ENCODE results near the gene TRIM73.
A peak's percentile ranks its signal among the peaks of the same experiment; 100 is the strongest.
"Not testable (repeated sequence)": the region's sequence is repeated elsewhere in the genome, so short reads cannot be mapped to it uniquely, and the experiment has no call there.

The TRIM73 gene

GRCh38 chr7:75409880-75410822 is 14.7 kb downstream of the TRIM73 start:
- CTCF ChIA-PET; DNase-seq (ENCODE audit: low read depth, low spot score); POLR2A ChIA-PET: not testable (repeated sequence)
- H3K4me3 ChIP-seq (ENCODE audit: low read depth, low read length) = peak overlapping the region; percentile 38; the same call in 1 of the 2 replicates

DNA sequence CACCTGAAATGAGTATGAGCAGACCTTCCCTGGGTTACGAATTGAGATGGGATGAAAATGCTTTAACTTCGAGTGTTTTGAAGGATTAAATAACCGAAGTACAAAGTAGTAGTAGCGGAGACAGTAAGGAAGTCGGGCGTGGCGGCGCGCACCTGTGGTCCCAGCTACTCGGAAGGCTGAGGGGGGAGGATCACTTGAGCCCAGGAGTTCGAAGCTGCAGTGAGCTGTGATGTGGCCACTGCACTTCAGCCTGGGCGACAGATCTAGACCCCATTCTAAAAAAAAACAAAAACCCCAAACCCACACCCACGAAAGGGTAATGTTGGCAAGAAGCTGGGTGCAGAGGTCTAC is 15.4 kb downstream of the TRIM73 start:
- DNase-seq (ENCODE audit: low read depth, low spot score); CTCF ChIA-PET; POLR2A ChIA-PET; H3K4me3 ChIP-seq (ENCODE audit: low read depth, low read length): not testable (repeated sequence)

DNA sequence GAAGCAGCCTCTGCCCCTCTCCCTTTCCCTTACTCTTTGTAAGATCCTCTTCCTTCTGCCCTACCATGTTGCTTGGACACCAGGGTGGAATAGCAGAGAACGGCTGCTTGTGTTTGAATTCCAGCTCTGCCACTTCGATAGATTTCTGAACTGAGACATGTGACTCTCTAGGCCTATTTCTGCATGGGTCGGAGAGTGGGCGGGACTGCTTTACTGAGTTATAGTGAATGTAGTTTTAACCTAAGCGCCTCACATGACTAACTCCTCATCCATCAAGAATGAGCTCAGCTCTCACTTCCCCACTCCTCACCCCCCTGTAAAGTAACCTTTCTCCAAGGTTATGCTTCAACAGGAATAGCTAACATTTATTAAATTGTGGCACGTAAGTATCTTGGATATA is 18.8 kb downstream of the TRIM73 start:
- POLR2A ChIA-PET; CTCF ChIA-PET; DNase-seq (ENCODE audit: low read depth, low spot score); H3K4me3 ChIP-seq (ENCODE audit: low read depth, low read length): not testable (repeated sequence)

DNA sequence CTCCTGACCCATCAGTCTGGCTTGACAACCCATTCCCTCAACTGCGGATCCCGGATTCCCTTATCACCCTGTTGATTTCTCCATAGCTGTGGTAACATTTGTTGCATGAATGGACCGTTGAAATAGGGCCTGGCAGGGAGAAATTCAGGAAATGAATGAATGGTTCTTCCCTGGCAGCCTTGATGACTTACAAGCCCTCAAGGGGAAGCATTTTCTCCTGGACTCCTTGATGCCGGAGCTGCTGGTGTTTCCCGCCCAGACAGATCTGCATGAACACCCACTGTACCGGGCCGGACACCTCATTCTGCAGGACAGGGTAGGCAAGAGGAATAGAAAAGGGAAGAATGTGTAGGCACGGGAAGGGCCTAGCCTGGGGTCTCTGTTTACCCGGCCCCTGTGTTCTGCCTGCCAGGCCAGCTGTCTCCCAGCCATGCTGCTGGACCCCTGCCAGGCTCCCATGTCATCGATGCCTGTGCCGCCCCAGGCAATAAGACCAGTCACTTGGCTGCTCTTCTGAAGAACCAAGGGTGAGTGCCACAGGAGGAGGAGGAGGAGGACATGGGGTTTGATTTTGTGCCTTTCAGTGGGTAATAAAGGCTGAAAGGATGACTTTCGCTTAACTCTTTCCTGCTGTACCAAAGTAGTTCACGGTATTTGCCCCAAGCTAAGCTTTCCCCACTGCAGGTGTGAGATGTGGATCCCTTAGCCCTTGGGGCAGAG is 19.4 kb downstream of the TRIM73 start:
- DNase-seq (ENCODE audit: low read depth, low spot score); H3K4me3 ChIP-seq (ENCODE audit: low read depth, low read length); POLR2A ChIA-PET; CTCF ChIA-PET: not testable (repeated sequence)

- H3K4me3 ChIP-seq (ENCODE audit: low read depth, low read length); CTCF ChIA-PET; DNase-seq (ENCODE audit: low read depth, low spot score); POLR2A ChIA-PET: not testable (repeated sequence)
These were observed 20.0 kb downstream of the TRIM73 start for GRCh38 chr7:75415428-75415817.

- H3K4me3 ChIP-seq (ENCODE audit: low read depth, low read length); POLR2A ChIA-PET; CTCF ChIA-PET; DNase-seq (ENCODE audit: low read depth, low spot score): not testable (repeated sequence)
These were observed 20.5 kb downstream of the TRIM73 start for GRCh38 chr7:75415829-75416373.

DNA sequence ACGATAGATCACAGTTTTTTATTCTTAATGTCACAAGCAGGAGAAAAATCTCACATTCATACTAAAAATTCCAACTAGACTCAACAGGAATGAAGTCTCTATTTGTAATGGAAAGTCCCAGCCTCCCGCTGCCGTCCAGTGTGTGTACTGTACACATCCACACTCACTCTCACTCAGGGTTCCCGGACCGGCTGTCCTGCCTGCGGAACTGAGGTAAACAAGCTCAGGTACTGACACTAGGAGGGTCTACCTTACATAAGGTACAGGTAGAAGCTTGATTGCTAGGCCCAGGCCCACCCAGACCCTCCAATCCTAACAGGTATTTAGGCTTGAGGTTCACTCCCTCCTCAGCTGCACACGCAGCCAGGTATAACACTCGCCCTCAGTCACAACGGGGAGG is 21.4 kb downstream of the TRIM73 start:
- CTCF ChIA-PET; DNase-seq (ENCODE audit: low read depth, low spot score); POLR2A ChIA-PET; H3K4me3 ChIP-seq (ENCODE audit: low read depth, low read length): not testable (repeated sequence)

DNA sequence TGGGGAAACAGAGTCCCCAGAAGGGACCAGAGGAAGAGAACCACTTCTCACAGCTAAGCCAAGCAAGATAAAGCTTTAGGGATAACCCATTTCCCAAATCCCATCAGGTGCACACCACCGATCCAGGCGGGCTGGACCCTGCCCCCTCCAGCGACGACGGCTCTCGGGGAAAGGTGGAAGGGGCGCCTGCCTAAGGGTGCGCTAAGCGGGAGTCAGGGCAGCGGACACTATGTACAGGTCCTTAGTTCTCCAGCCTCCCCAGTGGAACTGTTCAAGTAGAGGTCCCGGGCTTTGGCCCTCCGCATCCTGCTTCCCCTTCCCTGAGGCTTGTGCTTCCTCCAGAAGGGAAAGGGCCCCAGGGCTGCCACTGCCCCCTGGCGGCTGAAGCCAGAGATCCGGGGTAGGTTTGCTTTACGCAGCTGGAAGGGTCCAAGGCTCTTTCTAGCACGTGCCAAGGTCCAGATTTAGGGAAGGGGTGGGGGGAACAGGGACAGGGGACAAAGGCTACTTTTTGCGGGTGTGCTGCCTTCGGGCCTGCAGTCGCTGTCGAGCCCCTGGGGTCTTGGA is 22.9 kb downstream of the TRIM73 start:
- CTCF ChIA-PET; H3K4me3 ChIP-seq (ENCODE audit: low read depth, low read length); POLR2A ChIA-PET; DNase-seq (ENCODE audit: low read depth, low spot score): not testable (repeated sequence)

DNA sequence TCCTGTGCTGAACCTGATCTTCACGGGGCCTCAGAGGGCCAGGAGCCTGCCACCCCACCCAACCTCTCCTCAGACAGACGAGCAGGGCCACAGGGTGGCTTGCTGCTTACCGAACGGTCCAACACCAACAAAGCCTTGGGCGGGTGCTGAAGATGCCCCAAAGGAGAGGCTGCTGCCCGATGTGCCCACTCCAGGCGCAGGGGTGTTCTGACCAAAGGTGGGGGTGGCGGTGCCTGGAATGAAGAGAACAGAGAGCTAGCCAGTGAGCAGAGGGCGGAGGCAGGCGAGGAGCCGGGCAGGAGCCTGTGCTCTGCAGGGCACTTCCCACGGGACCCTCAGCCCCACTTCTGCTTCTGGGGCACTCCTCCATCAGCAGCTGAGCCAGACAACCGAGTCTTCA is 23.8 kb downstream of the TRIM73 start:
- H3K4me3 ChIP-seq (ENCODE audit: low read depth, low read length); DNase-seq (ENCODE audit: low read depth, low spot score); POLR2A ChIA-PET; CTCF ChIA-PET: not testable (repeated sequence)

- H3K4me3 ChIP-seq (ENCODE audit: low read depth, low read length); DNase-seq (ENCODE audit: low read depth, low spot score); CTCF ChIA-PET; POLR2A ChIA-PET: not testable (repeated sequence)
These were observed 24.3 kb downstream of the TRIM73 start for GRCh38 chr7:75419693-75420092.

DNA sequence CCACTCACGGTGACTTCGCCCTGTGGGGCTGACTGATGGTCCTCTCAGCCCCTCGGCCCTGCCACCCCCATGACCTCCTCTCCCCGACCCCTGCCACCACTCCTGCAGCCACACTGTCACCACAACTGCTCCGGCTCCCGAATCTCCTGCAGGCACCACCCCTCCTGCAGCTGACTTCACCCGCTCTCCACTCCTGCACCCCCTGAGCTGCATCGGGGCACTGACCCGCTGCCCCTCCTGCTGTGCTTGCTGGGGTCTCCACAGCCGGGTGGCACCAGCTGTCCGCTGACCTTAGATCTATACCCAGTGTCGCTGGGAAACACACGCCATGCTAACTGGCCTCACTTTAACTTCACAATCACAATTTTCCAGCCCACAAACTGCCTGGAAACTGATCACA is 24.7 kb downstream of the TRIM73 start:
- POLR2A ChIA-PET; CTCF ChIA-PET; DNase-seq (ENCODE audit: low read depth, low spot score); H3K4me3 ChIP-seq (ENCODE audit: low read depth, low read length): not testable (repeated sequence)

GRCh38 chr7:75421798-75422710 is 26.6 kb downstream of the TRIM73 start:
- H3K4me3 ChIP-seq (ENCODE audit: low read depth, low read length); DNase-seq (ENCODE audit: low read depth, low spot score); CTCF ChIA-PET: not testable (repeated sequence)

DNA sequence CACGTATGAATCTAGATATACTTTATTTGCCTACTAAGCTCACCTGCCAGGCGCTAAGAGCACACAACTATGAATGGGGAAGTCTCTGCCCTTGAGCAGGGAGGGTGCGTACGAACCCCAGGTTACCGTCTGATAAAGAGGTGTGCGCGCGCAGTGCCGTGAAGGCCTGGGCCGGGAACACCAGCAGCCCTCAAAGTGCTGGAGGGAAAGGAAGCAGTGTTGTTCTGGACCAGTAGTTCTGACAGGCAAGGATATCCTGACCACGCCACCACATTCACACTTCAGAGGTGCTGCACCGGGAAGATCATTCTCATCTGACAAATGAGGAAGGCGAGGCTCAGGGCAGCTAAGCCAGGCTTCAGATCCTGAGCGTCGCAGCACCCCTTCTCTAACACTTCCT is 28.1 kb downstream of the TRIM73 start:
- H3K4me3 ChIP-seq (ENCODE audit: low read depth, low read length); POLR2A ChIA-PET; CTCF ChIA-PET; DNase-seq (ENCODE audit: low read depth, low spot score): not testable (repeated sequence)

More at GRCh38 chr7:75421798-75422710, 26.6 kb downstream of the TRIM73 start:
- POLR2A ChIA-PET = not testable (repeated sequence)

DNA sequence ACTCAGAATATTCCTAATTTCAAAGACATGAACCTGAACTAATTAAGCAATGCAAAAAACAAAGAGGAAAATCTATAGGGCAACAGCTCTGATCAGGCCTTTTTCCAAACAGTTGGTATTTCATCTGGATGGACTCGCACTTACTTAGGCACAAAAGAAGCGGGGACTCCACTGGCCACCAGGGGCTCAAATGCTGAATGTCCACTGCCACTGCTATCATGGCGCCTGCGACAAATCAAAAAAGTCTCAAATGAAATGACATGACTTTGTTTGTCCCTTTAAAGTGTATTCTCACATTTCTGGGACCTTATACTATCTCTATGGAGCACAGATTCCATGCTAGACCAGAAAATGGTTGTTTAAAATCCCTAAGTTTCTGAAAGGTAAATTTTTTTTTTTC is 43.6 kb downstream of the TRIM73 start:
- CTCF ChIA-PET, POLR2A ChIA-PET: not testable (repeated sequence)

GRCh38 chr7:75442101-75442464 is 46.7 kb downstream of the TRIM73 start:
- CTCF ChIA-PET = not testable (repeated sequence)

More for the DNA sequence above, 43.6 kb downstream of the TRIM73 start:
- H3K4me3 ChIP-seq (ENCODE audit: low read depth, low read length); DNase-seq (ENCODE audit: low read depth, low spot score): not testable (repeated sequence)

DNA sequence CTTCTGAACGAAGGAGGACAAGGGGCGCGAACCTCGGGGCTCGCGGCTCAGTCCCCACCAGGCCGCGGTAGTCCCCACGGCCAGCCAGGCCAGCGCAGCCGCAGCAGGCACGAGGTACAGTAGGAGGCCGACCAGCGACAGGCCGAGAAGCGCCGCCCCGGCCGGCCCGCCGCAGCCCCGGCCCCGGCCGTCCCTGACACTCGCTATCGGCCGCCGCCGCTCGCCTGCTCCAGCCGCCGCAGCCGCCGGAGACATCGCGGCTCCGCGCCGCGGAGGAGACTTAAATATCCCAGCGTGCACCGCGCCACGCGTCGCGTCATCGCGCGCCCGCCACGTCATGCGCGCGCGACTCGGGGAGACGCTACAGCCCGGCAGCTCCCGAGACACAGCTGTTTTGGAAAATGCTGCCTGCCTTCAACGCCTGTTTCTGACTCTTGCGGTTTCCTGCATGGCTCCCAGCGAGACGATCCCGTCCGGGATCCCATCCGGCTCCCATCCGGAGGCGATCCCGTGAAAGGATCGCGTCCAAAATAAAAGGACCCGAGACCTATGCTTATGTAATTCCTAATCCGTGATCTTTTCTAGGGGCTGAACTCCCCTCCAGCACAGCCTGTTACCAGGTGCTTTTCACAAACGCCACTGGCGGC is 47.2 kb downstream of the TRIM73 start:
- DNase-seq (ENCODE audit: low read depth, low spot score); POLR2A ChIA-PET; CTCF ChIA-PET: not testable (repeated sequence)
- peak overlapping the region; percentile 60 for H3K4me3 ChIP-seq (ENCODE audit: low read depth, low read length)

More at GRCh38 chr7:75442101-75442464, 46.7 kb downstream of the TRIM73 start:
- H3K4me3 ChIP-seq (ENCODE audit: low read depth, low read length) = peak overlapping the region; percentile 51
- DNase-seq (ENCODE audit: low read depth, low spot score); POLR2A ChIA-PET: not testable (repeated sequence)

All from AG04449 (cell line).